WTC11 (cell line): ENCODE results near the gene VCP. TPM values are rescaled to one million over a fixed set of nuclear protein-coding genes. Genes with fewer than 3 reads are reported as not detected.

Experiments used
- ATAC-seq: fragments of 200-7000 bp; cut with Tn5 transposase; 2 replicates; pipeline ENCODE4 v1.10.0; 2021; ENCODE audit warnings: mild to moderate bottlenecking, moderate library complexity
- CTCF ChIA-PET: fragments of 300-600 bp; sonication (Branson Sonifier 250); formaldehyde crosslinking; loops from one replicate; lab custom pipeline; 2021; ENCODE audit warnings: antibody characterized with exemption; lab: Charles Lee
- POLR2A ChIA-PET: fragments of 350-600 bp; sonication (Branson Sonifier 250); formaldehyde crosslinking; loops from one replicate; lab custom pipeline; 2021; ENCODE audit warnings: antibody characterized with exemption; lab: Charles Lee
- DNase-seq: peaks from one replicate; pipeline ENCODE4 v3.0.0; 2021; ENCODE audit warnings: low spot score
- H3K27ac Mint-ChIP-seq: 2 replicates; pipeline ENCODE4 v1.8.0; 2021; ENCODE audit warnings: mixed read lengths
- H3K27me3 Mint-ChIP-seq: 2 replicates; pipeline ENCODE4 v1.8.0; 2021; ENCODE audit warnings: low read depth, mild to moderate bottlenecking, moderate library complexity, mixed read lengths
- H3K36me3 Mint-ChIP-seq: 2 replicates; pipeline ENCODE4 v1.8.0; 2021; ENCODE audit warnings: mixed read lengths
- H3K4me1 Mint-ChIP-seq: 2 replicates; pipeline ENCODE4 v1.8.0; 2022; ENCODE audit warnings: mixed read lengths
- H3K4me3 Mint-ChIP-seq: 2 replicates; pipeline ENCODE4 v1.8.0; 2021; ENCODE audit warnings: mild to moderate bottlenecking, moderate library complexity, mixed read lengths
- H3K9me3 Mint-ChIP-seq: 2 replicates; pipeline ENCODE4 v1.8.0; 2021; ENCODE audit warnings: mixed read lengths
- ELF4 ChIP-seq: sonication (generic); formaldehyde crosslinking; IDR thresholded peaks from 2 replicates; pipeline ENCODE4 v1.8.1; 2022; ENCODE audit warnings: low read depth, mild to moderate bottlenecking, moderate library complexity, missing genetic modification reagents
- ETV6 ChIP-seq: sonication (generic); formaldehyde crosslinking; IDR thresholded peaks from 2 replicates; pipeline ENCODE4 v1.8.1; 2022; ENCODE audit warnings: mild to moderate bottlenecking, missing genetic modification reagents
- MLX ChIP-seq: sonication (generic); formaldehyde crosslinking; IDR thresholded peaks from 2 replicates; pipeline ENCODE4 v1.8.1; 2023; ENCODE audit warnings: mild to moderate bottlenecking, missing genetic modification reagents, moderate library complexity
- NFE2L1 ChIP-seq: sonication (generic); formaldehyde crosslinking; IDR thresholded peaks from 2 replicates; pipeline ENCODE4 v1.8.1; 2023; ENCODE audit warnings: missing genetic modification reagents
- NR1H2 ChIP-seq: sonication (generic); formaldehyde crosslinking; IDR thresholded peaks from 2 replicates; pipeline ENCODE4 v1.9.0; 2021; ENCODE audit warnings: mild to moderate bottlenecking, moderate library complexity, missing genetic modification reagents
- NR2C2 ChIP-seq: sonication (generic); formaldehyde crosslinking; IDR thresholded peaks from 2 replicates; pipeline ENCODE4 v1.8.0; 2022; ENCODE audit warnings: mild to moderate bottlenecking, missing genetic modification reagents
- TP53 ChIP-seq: sonication (generic); formaldehyde crosslinking; IDR thresholded peaks from 2 replicates; pipeline ENCODE4 v1.8.1; 2023; ENCODE audit warnings: mild to moderate bottlenecking, missing genetic modification reagents
- ZBTB43 ChIP-seq: sonication (generic); formaldehyde crosslinking; IDR thresholded peaks from 2 replicates; pipeline ENCODE4 v1.8.1; 2023; ENCODE audit warnings: mild to moderate bottlenecking, missing genetic modification reagents
- ZNF138 ChIP-seq: sonication (generic); formaldehyde crosslinking; conservative IDR thresholded peaks from 2 replicates; pipeline ENCODE4 v1.8.1; 2022; ENCODE audit warnings: mild to moderate bottlenecking, moderate library complexity, missing genetic modification reagents
- ZNF232 ChIP-seq: sonication (generic); formaldehyde crosslinking; IDR thresholded peaks from 2 replicates; pipeline ENCODE4 v1.8.0; 2022; ENCODE audit warnings: mild to moderate bottlenecking, missing genetic modification reagents
- ZNF396 ChIP-seq: fragments of 250-450 bp; sonication (Bioruptor Pico); IDR thresholded peaks from 2 replicates; pipeline ENCODE4 v1.8.0; 2021; ENCODE audit warnings: mild to moderate bottlenecking, moderate library complexity, borderline replicate concordance
- total RNA-seq: library from RNA; stranded (reverse); gene quantifications from 3 replicates; pipeline ENCODE4 v1.2.3, GENCODE V29; 2021
- TF ChIP-seq, protein P1 (sequence below): sonication (generic); formaldehyde crosslinking; IDR thresholded peaks from 2 replicates; pipeline ENCODE4 v1.8.1; 2022; ENCODE audit warnings: low read depth, mild to moderate bottlenecking, moderate library complexity, missing genetic modification reagents, borderline replicate concordance
- TF ChIP-seq, protein P2 (sequence below): sonication (generic); formaldehyde crosslinking; IDR thresholded peaks from 2 replicates; pipeline ENCODE4 v1.8.0; 2022; ENCODE audit warnings: mild to moderate bottlenecking, missing genetic modification reagents
- TF ChIP-seq, protein P3 (sequence below): sonication (generic); formaldehyde crosslinking; IDR thresholded peaks from 2 replicates; pipeline ENCODE4 v1.8.1; 2023; ENCODE audit warnings: mild to moderate bottlenecking, missing genetic modification reagents, moderate library complexity
- TF ChIP-seq, protein P4 (sequence below): fragments of 250-450 bp; sonication (Bioruptor Pico); IDR thresholded peaks from 2 replicates; pipeline ENCODE4 v1.9.0; 2021; ENCODE audit warnings: mild to moderate bottlenecking, borderline replicate concordance

Gene VCP
- total RNA-seq, 1 experiment from 2014 or later: 386 TPM

GRCh38 chr9:35089434-35089833, 17.0 kb upstream of the VCP start:
- Mint-ChIP-seq H3K4me1 (no peaks in the 10 kb centered on the region), H3K36me3 (peaks cover 32% of the 10 kb centered on the region), H3K27ac (no peak overlapping the region), H3K27me3 (no peaks in the 10 kb centered on the region), H3K4me3 (no peak overlapping the region), H3K9me3 (no peaks in the 10 kb centered on the region)
- CTCF ChIA-PET: no interaction called here
- no peak for DNase-seq
- TF ChIP-seq NFE2L1 (CRISPR knock-in tag): no peak
- no peak for TF ChIP-seq ELF4 (CRISPR knock-in tag)
- TF ChIP-seq, protein P1, sequence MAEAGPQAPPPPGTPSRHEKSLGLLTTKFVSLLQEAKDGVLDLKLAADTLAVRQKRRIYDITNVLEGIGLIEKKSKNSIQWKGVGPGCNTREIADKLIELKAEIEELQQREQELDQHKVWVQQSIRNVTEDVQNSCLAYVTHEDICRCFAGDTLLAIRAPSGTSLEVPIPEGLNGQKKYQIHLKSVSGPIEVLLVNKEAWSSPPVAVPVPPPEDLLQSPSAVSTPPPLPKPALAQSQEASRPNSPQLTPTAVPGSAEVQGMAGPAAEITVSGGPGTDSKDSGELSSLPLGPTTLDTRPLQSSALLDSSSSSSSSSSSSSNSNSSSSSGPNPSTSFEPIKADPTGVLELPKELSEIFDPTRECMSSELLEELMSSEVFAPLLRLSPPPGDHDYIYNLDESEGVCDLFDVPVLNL: no peak
- TF ChIP-seq NR1H2 (CRISPR knock-in tag): no peak
- TF ChIP-seq, protein P2, sequence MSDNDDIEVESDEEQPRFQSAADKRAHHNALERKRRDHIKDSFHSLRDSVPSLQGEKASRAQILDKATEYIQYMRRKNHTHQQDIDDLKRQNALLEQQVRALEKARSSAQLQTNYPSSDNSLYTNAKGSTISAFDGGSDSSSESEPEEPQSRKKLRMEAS (CRISPR knock-in tag): no peak
- TF ChIP-seq ZNF138 (CRISPR knock-in tag): no peak
- TF ChIP-seq TP53 (CRISPR knock-in tag): no peak
- no peak for TF ChIP-seq ZBTB43
- TF ChIP-seq, protein P3, sequence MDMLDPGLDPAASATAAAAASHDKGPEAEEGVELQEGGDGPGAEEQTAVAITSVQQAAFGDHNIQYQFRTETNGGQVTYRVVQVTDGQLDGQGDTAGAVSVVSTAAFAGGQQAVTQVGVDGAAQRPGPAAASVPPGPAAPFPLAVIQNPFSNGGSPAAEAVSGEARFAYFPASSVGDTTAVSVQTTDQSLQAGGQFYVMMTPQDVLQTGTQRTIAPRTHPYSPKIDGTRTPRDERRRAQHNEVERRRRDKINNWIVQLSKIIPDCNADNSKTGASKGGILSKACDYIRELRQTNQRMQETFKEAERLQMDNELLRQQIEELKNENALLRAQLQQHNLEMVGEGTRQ (CRISPR knock-in tag): no peak
- no peak for TF ChIP-seq MLX (CRISPR knock-in tag)
- POLR2A ChIA-PET: no interaction called here
- ATAC-seq: no peak

GRCh38 chr9:35085078-35085477, 12.7 kb upstream of the VCP start:
- TF ChIP-seq ZNF232 (CRISPR knock-in tag) (no peak), NR2C2 (no peak), ZNF396 (CRISPR knock-in tag) (no peak), ETV6 (CRISPR knock-in tag) (no peak)
- TF ChIP-seq, protein P4, sequence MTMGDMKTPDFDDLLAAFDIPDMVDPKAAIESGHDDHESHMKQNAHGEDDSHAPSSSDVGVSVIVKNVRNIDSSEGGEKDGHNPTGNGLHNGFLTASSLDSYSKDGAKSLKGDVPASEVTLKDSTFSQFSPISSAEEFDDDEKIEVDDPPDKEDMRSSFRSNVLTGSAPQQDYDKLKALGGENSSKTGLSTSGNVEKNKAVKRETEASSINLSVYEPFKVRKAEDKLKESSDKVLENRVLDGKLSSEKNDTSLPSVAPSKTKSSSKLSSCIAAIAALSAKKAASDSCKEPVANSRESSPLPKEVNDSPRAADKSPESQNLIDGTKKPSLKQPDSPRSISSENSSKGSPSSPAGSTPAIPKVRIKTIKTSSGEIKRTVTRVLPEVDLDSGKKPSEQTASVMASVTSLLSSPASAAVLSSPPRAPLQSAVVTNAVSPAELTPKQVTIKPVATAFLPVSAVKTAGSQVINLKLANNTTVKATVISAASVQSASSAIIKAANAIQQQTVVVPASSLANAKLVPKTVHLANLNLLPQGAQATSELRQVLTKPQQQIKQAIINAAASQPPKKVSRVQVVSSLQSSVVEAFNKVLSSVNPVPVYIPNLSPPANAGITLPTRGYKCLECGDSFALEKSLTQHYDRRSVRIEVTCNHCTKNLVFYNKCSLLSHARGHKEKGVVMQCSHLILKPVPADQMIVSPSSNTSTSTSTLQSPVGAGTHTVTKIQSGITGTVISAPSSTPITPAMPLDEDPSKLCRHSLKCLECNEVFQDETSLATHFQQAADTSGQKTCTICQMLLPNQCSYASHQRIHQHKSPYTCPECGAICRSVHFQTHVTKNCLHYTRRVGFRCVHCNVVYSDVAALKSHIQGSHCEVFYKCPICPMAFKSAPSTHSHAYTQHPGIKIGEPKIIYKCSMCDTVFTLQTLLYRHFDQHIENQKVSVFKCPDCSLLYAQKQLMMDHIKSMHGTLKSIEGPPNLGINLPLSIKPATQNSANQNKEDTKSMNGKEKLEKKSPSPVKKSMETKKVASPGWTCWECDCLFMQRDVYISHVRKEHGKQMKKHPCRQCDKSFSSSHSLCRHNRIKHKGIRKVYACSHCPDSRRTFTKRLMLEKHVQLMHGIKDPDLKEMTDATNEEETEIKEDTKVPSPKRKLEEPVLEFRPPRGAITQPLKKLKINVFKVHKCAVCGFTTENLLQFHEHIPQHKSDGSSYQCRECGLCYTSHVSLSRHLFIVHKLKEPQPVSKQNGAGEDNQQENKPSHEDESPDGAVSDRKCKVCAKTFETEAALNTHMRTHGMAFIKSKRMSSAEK: no peak
- H3K27me3 Mint-ChIP-seq: no peaks in the 10 kb centered on the region
- no peak for ATAC-seq
- CTCF ChIA-PET: no interaction called here
- peaks cover 19% of the 10 kb centered on the region for H3K36me3 Mint-ChIP-seq
- POLR2A ChIA-PET: no interaction called here
- no peak for DNase-seq
- no peak overlapping the region for H3K27ac Mint-ChIP-seq
- no peak overlapping the region for H3K4me3 Mint-ChIP-seq
- no peaks in the 10 kb centered on the region; the same call in 1 of the 2 replicates for H3K4me1 Mint-ChIP-seq
- no peaks in the 10 kb centered on the region for H3K9me3 Mint-ChIP-seq
